Stimulated activated CD4-positive, alpha-beta T cell treated with anti-CD3 and anti-CD28 coated beads, Interleukin-2, amount 100 ng/mL, for 4 hours (primary cell): ENCODE data around the gene MAP3K13.

Experiments
- DNase-seq: peaks from one replicate; pipeline ENCODE4 v3.0.0-alpha.2; 2020; ENCODE audit warnings: low read depth

MAP3K13 gene

DNA sequence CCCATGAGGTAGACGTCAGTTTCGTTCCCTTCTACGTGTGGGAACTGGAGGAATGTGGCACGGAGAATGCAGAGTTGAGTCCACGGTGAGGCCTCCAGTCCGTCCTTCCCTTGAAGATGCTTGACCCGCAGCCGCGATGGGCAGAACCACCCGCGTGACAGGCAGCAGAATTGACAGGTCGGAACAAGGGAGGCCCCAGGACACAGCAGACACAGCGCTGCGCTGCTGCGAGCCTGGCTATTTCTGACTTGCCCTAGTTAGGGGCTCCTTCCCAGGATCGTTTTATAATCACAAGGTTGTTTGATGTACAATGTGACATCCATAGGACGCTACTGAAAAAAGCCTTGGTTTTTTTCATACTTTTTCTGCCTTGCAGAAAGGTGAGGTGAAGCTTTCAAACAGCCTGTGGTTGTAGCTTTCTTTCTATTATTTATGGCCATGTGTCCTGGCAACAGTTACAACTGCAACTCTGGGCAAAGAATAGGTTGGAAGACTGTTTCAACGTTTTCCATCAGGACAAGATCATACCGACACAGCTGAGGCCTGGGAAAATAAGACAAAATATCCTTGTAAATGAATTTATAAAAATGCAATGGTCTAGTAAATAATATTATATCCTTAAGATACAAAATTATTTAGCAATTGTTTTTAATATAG is 145.5 kb downstream of the MAP3K13 start:
- DNase-seq = no peak

DNA sequence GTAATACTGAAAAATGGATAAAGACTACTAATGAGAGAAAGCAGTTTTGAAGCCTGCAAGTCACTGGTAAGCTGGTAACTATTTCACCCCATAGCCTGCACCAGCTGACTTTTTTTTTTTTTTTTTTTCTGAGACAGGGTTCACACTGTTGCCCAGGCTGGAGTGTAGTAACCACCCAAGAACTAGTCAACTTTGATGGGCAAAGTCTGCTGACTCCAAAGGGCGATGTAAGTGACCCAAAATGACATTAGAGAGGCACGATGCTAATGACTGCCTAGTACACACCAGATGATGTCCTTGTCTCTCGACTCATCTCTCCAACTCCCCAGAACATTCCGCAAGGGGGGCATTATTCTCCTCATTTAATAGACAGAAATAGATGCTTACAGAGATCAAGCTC is 148.8 kb downstream of the MAP3K13 start:
- DNase-seq = no peak

DNA sequence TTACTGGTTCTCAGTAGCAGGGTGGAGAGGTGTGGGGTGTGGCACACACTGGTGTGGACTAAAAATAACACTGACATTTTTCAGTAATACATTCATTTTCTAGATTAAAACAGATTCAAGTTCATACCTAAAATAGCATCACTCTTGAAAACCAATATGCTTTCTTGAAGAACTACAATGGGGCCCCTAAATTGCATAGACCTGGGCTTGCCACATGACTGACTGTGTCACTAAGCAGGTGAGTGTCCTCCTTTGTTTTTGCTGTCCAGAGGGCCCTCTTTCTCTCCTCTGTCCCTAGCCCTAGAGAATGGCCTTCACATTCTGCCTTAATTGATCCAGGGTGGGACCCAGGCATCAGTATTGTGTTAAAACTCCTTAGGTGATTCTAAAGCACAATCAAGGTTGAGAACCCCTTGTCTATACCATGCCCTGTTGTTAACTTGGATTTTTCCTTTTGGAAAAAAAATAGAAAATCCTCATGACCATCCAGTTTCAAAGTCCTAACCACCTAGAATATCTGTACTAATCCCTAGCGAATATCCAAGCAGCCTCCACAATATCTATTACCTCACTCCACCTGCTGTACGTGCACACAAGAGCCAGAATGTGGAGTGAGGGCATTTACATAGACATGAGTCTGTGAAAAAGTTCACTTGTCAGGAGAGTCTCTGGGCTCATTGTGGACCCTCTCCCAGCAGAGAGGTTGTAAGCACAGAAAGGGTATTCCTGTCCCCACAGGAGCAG is 154.6 kb downstream of the MAP3K13 start:
- DNase-seq = no peak

DNA sequence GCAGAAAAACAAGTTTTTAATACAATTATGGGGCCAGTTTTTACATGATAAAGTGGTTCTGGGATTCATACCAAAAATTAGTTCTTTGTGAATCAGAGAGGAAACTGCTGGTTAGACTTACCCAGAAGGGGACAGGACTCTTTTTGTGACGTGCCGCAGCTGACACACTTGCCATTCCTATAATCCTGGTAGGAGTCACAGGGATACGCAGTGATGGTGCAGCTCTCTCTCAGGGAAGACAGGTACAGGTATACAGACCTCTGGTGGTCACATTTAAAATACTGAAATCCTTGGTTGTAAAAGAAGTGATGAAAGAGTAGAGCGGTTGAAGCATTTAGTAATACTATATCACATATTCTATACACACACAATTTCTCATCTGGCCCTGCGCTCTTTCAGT is 156.1 kb downstream of the MAP3K13 start:
- no peak for DNase-seq

DNA sequence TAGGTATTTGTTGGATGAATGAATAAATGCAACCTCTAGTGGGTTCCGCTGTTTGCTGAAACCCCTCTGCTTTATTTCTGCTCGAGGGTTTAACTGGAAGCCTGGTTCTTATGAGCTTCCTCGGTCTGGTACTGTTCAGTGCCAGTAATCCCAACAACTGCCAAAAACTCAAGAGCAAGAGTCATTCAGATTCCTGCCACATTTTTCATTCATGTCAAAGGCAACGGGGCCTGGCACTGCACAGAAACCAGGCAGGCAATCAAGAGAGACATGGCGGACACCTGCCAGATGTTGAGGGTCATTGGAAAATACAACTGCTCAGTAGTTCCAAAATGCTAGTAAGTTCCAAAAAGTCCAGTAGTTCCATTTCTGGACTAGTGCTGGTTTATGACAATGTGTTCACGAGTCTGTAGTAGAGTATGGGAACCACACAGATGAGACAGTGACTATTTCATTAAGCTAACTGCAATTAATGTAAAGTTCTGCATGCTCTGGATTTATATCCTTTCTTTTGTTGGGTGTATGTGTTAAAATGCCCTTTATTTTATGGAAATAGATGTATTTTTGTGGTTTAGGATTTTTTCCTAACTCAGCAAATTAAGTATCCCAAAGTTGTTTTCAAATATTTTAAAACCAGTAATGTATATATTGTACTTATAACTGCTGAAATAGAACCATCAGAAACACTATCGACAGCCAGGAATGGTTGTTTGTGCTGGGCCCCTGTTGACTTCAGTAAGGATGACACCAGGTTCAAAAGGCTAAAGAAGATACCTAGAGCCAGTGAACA is 158.6 kb downstream of the MAP3K13 start:
- no peak for DNase-seq

DNA sequence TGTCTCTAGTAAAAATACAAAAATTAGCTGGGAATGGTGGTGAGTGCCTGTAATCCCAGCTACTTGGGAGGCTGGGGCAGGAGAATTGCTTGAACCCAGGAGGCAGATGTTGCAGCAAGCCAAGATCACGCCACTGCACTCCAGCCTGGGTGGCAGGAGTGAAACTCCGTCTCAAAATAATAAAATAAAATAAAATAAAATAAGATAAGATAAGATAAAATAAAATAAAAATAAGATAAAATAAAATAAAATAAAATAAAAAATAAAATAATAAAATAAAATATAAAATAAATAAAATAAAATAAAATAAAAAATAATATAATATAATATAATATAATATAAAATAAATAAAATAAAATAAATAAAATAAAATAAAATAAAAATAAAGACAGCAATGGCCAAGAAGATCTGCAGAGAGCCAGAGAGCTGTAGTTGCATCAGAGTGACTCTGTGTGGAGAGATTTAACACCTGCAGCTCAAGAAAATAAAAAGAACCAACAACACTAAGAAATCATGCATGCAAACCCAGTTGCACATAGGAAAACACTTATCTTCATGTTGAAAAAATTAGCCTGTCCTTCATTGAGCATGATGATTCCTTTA is 163.5 kb downstream of the MAP3K13 start:
- no peak for DNase-seq

DNA sequence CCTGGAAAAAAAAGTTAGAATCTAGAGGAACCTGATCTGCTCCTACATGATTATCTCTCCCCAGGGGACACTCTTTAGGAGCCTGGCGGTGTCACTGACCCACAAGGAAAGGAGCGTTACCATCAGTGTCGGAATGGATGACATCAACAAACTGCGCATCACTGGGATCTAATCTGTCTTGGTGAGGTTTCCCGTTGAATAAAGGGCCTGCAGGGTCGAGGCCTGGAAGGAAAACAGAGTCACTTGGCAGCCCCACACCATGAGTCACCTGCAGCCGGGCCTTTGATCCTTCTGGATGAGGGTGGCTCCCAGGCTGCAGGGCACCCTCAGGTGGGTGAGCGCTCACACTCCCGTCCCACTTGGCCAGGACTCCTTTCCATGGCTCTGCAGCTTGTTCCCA is 164.4 kb downstream of the MAP3K13 start:
- DNase-seq = no peak

DNA sequence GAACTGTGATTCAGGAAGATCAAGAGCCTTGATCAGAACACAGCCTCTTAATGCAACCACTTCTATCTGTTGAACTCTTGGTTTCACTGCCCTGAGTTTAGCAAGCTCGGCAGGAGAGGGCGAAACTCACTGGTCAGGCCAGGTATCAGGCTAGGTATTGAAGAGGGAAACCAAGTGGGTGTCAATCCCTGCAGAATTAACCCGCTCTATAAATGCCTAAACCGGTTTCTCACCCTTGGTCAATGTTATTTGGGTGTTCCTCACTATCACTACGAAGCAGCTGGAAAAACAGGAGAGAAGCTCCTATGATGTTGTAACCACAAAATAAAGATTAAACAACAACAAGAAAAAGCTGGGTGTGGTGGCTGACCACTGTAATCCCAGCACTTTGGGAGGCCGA is 165.6 kb downstream of the MAP3K13 start:
- no peak for DNase-seq

DNA sequence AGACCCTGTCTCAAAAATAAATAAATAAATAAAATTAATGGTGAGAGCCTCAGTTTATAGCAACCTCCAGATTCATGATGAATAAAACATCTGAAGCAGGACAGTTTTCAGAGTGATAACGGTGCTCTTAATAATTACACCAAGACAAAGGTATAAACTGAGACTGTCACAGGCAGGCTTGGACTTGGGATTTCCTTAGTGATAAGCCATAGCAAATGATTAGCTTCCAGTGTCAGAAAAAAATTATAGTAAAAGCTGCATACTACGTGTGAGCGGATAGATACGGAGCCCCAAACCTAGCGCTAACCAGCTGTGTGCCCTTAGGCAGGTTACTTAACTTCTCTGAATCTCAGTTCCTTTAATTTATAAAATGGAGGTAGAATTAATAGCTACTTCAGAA is 167.9 kb downstream of the MAP3K13 start:
- DNase-seq = no peak

DNA sequence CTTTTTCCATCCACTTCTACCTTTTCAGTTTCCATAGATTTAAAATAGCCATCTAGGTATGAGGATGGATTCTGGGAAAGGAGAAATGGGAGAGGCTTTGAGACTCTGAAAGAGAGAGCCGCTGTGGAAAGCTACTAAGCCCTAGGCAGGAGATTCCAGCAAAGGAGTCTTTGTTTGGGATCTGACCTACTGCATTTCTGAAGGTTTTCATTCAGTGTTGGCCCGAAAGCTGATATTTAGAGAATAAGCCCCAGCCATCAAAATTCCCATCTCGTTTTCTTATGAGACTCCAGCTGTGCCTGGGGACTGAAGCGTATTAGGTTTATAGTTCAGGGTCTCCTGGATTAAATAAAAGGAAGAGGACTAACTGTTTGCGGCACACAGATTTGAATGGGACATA is 170.0 kb downstream of the MAP3K13 start:
- no peak for DNase-seq

DNA sequence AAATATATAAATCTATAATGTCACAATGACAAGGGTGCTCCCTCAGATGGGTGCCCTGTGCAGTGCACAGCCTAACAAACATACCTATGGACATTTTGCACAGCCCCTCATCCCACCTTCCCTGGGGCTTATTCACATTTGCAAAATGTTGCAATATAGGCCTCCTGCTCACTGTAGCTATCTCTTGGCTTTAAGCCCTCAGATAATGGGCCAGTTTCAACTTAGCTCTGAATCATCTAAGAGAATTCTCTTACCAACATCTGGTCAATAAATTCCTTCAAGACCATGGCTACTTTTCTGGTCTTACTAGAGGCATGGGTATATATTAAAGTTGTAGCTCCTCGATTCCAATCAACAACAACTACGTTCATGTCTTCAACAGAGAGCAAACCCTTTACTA is 171.6 kb downstream of the MAP3K13 start:
- no peak for DNase-seq

DNA sequence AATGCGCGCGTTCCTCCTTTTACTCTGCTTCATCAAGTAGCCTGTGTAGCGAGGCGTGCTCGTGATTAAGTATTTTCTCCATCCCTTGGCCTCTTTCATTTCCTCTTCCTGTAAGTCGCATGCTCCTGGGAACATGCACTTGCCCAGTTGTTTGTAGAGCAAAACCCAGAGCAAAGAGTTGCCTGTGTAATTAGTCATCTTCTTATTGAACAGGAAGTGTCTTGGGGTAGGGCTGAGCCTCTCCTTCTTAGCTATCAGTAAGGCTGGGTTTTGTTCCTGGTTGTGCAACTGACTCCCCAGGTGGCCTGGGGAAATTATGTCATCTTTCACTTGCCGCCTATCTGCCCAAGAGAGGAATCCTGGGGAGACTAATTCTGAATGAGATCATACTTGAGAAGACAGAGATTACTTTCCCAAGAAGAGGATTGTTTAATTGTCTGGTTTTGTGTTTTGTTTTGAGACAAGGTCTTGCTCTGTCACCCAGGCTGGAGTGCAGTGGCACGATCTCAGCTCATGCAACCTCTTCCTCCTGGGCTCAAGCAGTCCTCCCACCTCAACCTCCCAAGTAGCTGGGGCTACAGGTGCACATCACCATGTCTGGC is 174.5 kb downstream of the MAP3K13 start:
- no peak for DNase-seq
